Activated CD8-positive, alpha-beta T cell treated with anti-CD3 and anti-CD28 coated beads for 36 hours (primary cell): ENCODE measurements around the gene CTH. TPM values are rescaled to one million over a fixed set of nuclear protein-coding genes. Genes with fewer than 3 reads are reported as not detected.
"Not testable (repeated sequence)": the region's sequence is repeated elsewhere in the genome, so short reads cannot be mapped to it uniquely, and the experiment has no call there.

Source experiments
- ATAC-seq: fragments of 200-7000 bp; cut with Tn5 transposase; one replicate; pipeline ENCODE4 v1.10.0; 2021; ENCODE audit warnings: mild to moderate bottlenecking, moderate library complexity
- CTCF ChIA-PET: fragments of 350-600 bp; sonication (Branson Sonifier 250); formaldehyde crosslinking; loops from one replicate; lab custom pipeline; 2021; ENCODE audit warnings: antibody characterized with exemption; lab: Charles Lee
- POLR2A ChIA-PET: fragments of 350-600 bp; sonication (Branson Sonifier 250); formaldehyde crosslinking; loops from one replicate; lab custom pipeline; 2021; ENCODE audit warnings: antibody characterized with exemption; lab: Charles Lee
- DNase-seq: peaks from one replicate; pipeline ENCODE4 v3.0.0-alpha.2; 2020
- H3K27ac Mint-ChIP-seq: one replicate; pipeline ENCODE4 v1.8.0; 2021; ENCODE audit warnings: mild to moderate bottlenecking, mixed read lengths
- H3K27me3 Mint-ChIP-seq: one replicate; pipeline ENCODE4 v1.8.0; 2021; ENCODE audit warnings: mixed read lengths
- H3K36me3 Mint-ChIP-seq: one replicate; pipeline ENCODE4 v1.8.0; 2021; ENCODE audit warnings: low read depth, mixed read lengths
- H3K4me1 Mint-ChIP-seq: one replicate; pipeline ENCODE4 v1.8.0; 2021; ENCODE audit warnings: low read depth, mixed read lengths
- H3K4me3 Mint-ChIP-seq: one replicate; pipeline ENCODE4 v1.8.0; 2021; ENCODE audit warnings: mild to moderate bottlenecking, moderate library complexity, mixed read lengths
- H3K9me3 Mint-ChIP-seq: one replicate; pipeline ENCODE4 v1.8.0; 2021; ENCODE audit warnings: mixed read lengths
- intact Hi-C: fragments of 100-400 bp; cut with micrococcal nuclease; formaldehyde crosslinking; loops from one replicate; pipeline ENCODE4 v1.10.0; 2022
- total RNA-seq, 2 experiments: library from RNA; stranded (reverse); gene quantifications; one replicate each; pipeline ENCODE4 v1.2.3, GENCODE V29; 2021
- TF ChIP-seq, protein P1 (sequence below): fragments of 200-600 bp; IDR thresholded peaks from one replicate; pipeline ENCODE4 v1.8.0; 2022; ENCODE audit warnings: antibody characterized with exemption, mild to moderate bottlenecking

CTH gene
- total RNA-seq, 2 experiments from 2014 or later = 34.5 to 35.0 TPM

DNA sequence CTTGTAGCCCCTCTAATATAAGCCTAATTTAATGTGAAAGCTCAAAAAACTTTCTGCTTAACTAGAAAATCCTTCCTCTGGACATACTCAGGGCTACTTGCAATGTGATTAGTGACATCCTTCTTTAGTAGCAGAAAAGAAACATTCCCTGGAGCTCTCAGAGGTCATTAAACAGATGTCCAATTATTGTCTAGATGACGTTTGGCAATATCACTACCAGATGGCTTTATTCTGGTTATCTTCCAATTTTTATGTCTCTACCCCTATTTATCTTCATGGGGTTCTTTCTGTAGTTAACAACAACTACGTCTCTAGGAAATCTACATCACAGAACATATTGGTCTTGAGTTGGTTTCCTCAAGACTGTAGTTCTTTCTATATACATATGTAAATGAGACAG is 44.2 kb downstream of the CTH start:
- TF ChIP-seq, protein P1, sequence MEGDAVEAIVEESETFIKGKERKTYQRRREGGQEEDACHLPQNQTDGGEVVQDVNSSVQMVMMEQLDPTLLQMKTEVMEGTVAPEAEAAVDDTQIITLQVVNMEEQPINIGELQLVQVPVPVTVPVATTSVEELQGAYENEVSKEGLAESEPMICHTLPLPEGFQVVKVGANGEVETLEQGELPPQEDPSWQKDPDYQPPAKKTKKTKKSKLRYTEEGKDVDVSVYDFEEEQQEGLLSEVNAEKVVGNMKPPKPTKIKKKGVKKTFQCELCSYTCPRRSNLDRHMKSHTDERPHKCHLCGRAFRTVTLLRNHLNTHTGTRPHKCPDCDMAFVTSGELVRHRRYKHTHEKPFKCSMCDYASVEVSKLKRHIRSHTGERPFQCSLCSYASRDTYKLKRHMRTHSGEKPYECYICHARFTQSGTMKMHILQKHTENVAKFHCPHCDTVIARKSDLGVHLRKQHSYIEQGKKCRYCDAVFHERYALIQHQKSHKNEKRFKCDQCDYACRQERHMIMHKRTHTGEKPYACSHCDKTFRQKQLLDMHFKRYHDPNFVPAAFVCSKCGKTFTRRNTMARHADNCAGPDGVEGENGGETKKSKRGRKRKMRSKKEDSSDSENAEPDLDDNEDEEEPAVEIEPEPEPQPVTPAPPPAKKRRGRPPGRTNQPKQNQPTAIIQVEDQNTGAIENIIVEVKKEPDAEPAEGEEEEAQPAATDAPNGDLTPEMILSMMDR = no peak
- Mint-ChIP-seq H3K27me3 (peaks cover 2% of the 10 kb centered on the region), H3K36me3 (no peaks in the 10 kb centered on the region), H3K9me3 (no peaks in the 10 kb centered on the region), H3K27ac (no peak overlapping the region), H3K4me3 (no peak overlapping the region), H3K4me1 (peaks cover 7% of the 10 kb centered on the region)
- CTCF ChIA-PET = no interaction called here
- ATAC-seq (no peak), DNase-seq (no peak)
- POLR2A ChIA-PET = no interaction called here
- intact Hi-C loops = no loop called here

DNA sequence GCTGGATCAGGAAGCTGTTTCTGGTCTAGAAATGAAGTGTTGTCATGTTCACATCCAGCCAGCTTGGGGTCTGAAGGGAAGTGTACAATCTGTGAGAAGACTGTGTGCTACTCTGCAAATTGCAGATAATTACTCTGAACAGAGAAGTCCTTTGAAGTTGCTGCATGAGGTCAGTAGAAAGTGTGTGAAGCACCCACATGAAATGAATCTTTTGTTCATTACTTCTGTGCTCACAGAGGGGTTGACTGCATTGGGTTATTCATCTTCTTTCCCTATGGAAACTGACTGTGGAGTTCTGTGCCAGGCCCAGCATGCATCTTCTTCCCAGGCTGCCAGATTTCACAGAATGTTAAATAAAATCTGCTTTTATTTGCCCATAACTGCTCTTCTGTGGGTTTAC is 47.1 kb downstream of the CTH start:
- H3K27me3 Mint-ChIP-seq = peaks cover 2% of the 10 kb centered on the region
- DNase-seq (no peak), ATAC-seq (no peak)
- no peaks in the 10 kb centered on the region for H3K4me1 Mint-ChIP-seq
- no peak overlapping the region for H3K27ac Mint-ChIP-seq
- H3K36me3 Mint-ChIP-seq = no peaks in the 10 kb centered on the region
- ChIA-PET CTCF (interaction anchor here (0.8 kb wide), 1 partner anchor 16 kb away, joined by 4 read pairs; no protein-coding TSS in a partner anchor), POLR2A (no interaction called here)
- H3K4me3 Mint-ChIP-seq = no peak overlapping the region
- TF ChIP-seq, protein P1 = no peak
- intact Hi-C loops = no loop called here
- no peaks in the 10 kb centered on the region for H3K9me3 Mint-ChIP-seq

DNA sequence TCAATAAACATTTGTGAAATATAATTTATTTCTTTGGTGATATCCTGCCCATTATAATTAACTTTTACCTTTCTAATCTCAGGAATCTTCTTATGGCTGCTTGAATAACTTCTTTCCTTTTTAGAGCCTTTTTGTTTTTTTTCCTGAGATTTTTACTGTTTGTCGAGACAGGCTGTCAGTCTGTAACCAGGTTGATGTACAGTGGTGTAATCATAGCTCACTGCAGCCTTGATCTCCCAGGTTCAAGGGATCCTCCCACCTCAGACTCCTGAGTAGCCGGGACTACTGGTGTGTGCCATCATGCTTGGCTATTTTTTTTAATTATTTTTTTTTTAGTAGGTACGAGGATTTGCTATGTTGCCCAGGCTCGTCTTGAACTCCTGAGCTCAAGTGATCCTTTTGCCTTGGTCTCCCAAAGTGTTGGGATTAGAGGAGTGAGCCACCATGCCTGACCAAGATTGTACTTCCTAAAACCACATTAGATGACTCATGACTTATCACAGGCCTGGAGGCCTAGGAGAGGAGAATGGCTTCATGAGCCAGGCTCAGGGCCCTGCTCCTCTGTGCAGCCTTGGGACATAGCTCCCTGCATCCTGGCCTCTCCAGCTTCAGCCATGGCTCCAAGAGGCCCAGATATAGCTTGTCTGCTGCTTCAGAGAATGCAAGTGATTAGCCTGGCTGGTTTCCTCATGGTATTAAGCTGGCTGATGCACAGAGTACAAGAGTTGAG is 48.6 kb downstream of the CTH start:
- Mint-ChIP-seq H3K4me3 (no peak overlapping the region), H3K36me3 (no peaks in the 10 kb centered on the region), H3K27me3 (peaks cover 2% of the 10 kb centered on the region), H3K4me1 (no peaks in the 10 kb centered on the region), H3K9me3 (no peaks in the 10 kb centered on the region), H3K27ac (no peak overlapping the region)
- ATAC-seq (no peak), DNase-seq (no peak)
- POLR2A ChIA-PET = no interaction called here
- CTCF ChIA-PET = no interaction called here
- intact Hi-C loops = no loop called here
- TF ChIP-seq, protein P1 = no peak

DNA sequence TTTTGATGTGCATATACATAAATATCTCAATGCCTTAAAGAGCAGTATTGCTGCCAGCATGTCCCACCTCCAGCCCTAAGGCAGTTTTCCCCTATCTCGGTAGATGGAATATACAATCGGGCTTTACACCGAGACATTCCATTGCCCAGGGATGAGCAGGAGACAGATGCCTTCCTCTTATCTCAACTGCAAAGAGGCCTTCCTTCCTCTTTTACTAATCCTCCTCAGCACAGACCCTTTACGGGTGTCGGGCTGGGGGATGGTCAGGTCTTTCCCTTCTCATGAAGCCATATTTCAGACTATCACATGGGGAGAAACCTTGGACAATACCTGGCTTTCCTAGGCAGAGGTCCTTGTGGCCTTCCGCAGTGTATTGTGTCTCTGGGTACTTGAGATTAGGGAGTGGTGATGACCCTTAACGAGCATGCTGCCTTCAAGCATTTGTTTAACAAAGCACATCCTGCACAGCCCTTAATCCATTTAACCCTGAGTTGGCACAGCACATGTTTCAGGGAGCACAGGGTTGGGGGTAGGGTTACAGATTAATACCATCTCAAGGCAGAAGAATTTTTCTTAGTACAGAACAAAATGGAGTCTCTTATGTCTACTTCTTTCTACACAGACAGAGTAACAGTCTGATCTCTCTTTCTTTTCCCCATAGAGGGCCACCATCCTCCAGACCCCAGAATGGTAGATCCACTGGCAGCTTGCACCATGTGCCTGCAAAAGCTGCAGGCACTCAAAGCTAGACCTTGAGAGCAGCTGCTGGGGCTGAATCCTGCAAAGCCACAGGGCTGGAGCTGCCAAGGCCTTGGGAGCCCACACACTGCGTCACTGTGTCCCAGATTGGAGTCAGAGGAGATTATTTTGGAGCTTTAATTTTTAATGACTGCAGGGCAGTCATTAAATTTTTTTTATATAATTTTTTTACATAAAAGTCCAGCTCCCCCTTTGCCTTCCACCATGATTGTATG is 50.0 kb downstream of the CTH start:
- intact Hi-C loops, H3K4me1 Mint-ChIP-seq, H3K9me3 Mint-ChIP-seq, ATAC-seq, H3K27me3 Mint-ChIP-seq, H3K4me3 Mint-ChIP-seq, POLR2A ChIA-PET, CTCF ChIA-PET, H3K27ac Mint-ChIP-seq, DNase-seq, H3K36me3 Mint-ChIP-seq: not testable (repeated sequence)

DNA sequence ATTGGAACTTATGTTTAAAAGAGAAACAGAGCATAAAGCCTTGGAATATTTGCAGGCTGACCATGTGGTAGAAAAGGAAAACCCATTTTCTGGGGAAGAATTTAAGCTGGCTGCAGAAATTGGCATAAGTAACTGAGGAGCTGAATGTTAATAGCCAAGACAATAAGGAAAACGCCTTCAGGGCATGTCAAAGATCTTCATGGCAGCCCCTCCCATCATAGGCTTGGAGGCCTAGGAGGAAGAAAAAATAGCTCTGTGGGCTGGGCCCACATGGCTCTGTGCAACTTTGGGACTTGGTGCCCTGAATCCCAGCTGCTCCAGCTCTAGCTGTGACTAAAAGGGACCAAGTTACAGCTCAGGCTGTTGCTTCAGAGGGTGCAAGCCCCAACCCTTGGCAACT is 51.5 kb downstream of the CTH start:
- ChIA-PET POLR2A (no interaction called here), CTCF (no interaction called here)
- H3K27me3 Mint-ChIP-seq = peaks cover 8% of the 10 kb centered on the region
- ATAC-seq = no peak
- H3K27ac Mint-ChIP-seq = no peak overlapping the region
- TF ChIP-seq, protein P1 = no peak
- H3K9me3 Mint-ChIP-seq = no peaks in the 10 kb centered on the region
- no peaks in the 10 kb centered on the region for H3K36me3 Mint-ChIP-seq
- intact Hi-C loops = no loop called here
- H3K4me1 Mint-ChIP-seq = no peaks in the 10 kb centered on the region
- no peak for DNase-seq
- H3K4me3 Mint-ChIP-seq = no peak overlapping the region
